Measurements from ENCODE around the gene GBGT1.

DNA sequence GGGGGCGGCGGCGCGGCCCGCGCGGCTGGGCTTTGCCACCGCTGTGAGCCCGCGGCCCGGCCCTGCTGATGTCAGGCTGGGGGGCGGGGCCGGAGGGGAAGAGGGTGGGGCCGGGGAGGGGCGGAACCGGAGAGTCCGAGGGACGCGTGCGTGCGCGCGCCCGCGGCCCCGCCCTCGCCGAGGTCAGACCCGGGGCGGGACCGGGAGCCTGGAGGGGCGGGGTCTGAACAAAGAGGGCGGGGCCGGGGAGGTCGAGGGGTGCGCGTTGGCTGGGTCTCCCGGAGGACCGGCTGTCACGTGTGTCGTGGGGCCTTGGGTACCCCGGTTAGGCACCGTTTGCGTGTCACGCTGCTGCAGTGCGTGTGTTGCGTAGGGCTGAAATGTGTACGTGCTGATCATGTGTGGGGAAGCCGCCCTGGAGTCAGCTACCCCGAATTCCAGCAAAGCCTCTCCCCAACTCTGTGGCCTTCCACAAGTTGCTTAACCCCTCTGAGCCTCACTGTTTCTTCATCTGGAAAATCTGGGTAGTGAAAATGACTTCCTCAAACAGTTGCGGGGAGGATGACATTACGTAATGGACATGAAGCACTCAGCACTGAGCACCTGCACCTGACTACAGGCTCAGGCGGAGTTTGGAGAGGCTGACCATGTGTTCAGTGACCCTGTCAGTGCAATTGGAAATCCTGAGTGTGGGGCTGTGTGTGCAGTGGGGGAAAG, 42.4 kb downstream of the GBGT1 start, which contains the start of gene RALGDS:
- TF ChIP-seq CTCF (IDR thresholded peaks at IDR 0.05), result no peak
- TF ChIP-seq POLR2A (IDR thresholded peaks at IDR 0.05), result peak in 1 of 2 donors; percentile 36

Data from Peyer's patch (tissue), 4 donors.